ENCODE data around the gene MAGEA8. TPM values are rescaled to one million over a fixed set of nuclear protein-coding genes. Genes with fewer than 3 reads are reported as not detected.
"Not testable (repeated sequence)": the region's sequence is repeated elsewhere in the genome, so short reads cannot be mapped to it uniquely, and the experiment has no call there.

Gene MAGEA8
- total RNA-seq, 1 donor, result not detected

DNA sequence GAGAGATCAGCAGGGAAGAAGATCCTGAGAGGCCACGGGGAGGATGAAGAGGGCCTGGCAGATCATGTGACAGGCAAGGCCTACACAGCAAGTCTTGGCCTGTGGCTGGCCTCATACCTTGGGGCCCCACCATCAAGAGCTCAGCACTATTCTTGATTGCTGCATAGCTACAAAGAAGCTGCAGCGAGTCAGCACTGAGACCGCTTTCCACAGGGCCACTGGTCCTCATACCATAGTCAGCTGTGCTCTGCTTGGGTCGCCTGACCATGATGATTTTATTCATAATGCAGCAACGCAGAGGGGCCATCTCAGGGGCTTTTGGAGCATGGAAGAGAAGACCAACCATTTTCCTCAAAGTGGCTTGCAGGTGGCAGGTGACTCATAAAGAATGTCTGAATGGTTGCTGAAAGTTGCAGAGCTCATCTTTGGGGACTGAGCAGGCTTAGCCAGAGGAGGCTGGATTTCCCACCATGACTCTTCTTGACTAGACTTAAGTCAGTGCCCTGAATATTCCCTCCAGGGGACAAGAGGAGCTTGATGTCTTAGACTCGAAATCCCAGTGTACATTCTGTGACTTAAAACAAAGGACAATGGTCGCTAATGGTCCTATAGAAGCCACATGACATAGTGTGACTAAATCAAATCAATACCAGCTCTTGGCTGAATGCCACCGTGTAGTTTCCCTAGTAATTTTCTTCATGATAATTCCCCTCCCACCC is 46.4 kb downstream of the MAGEA8 start:
- H3K4me3 ChIP-seq (ENCODE audit: low read length); H3K27me3 ChIP-seq (ENCODE audit: insufficient read depth, low read length); H3K4me1 ChIP-seq (ENCODE audit: insufficient read depth, low read length); H3K9me3 ChIP-seq (ENCODE audit: low read depth, low read length): not testable (repeated sequence)

DNA sequence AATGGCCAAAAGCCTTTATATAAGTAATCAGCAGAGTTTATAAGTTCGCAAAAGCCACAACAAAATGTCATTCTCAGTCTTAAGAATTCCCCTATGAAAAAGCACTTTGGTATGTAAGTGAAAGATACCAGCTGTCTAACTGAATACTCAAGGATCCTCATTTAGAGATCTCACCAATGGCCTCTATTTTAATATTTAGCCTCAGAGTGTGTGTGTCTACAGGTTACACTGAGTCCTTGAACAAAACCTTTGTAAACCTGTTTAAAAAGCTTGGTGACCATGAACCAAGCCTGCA is 46.9 kb downstream of the MAGEA8 start:
- not testable (repeated sequence) for H3K4me1 ChIP-seq (ENCODE audit: insufficient read depth, low read length); H3K4me3 ChIP-seq (ENCODE audit: low read length); H3K27me3 ChIP-seq (ENCODE audit: insufficient read depth, low read length); H3K9me3 ChIP-seq (ENCODE audit: low read depth, low read length)

DNA sequence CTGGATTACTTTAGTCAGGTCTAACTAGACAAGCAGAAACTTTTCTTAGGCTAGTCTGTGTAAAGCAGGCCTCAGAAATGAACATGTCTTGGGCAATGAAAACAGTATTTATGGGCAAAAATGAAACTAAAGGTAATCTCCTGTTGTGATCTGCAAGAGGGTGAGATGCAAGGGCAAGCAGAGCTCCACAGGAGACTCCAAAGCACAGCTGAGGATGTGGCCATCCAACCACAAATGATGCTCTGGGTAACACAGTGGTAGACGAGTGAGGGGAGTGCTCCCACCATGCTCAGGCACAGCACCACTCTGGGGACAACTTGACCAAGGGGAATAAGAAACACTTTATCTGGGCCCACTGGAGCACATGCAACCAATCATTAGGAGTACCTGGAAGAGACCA is 47.7 kb downstream of the MAGEA8 start:
- not testable (repeated sequence) for H3K4me1 ChIP-seq (ENCODE audit: insufficient read depth, low read length); H3K27me3 ChIP-seq (ENCODE audit: insufficient read depth, low read length); H3K9me3 ChIP-seq (ENCODE audit: low read depth, low read length); H3K4me3 ChIP-seq (ENCODE audit: low read length)

DNA sequence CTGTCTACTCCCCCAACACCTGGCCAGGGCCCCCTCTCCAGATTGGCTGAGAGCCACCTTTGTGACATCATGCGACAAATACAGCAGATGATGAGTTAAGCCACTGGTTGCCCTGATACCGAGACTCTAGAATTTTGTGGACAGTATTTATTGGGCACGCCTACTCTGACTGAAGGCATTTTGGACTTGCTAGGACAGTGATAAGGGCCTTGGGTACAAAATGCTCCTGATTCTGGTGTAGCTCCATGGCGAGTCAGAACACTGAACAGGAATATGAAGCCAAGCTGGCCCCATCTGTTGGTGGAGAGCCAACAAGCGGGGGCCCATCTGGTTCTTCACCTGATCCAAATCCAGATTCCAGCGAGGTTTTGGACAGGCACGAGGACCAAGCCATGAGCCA is 48.4 kb downstream of the MAGEA8 start, which contains the start of gene HSFX4:
HSFX4 (plus strand) TSS at position 174 of the 400 bp plus-strand sequence; CDS start at position 246, 72 bp downstream.
- not testable (repeated sequence) for H3K9me3 ChIP-seq (ENCODE audit: low read depth, low read length); H3K4me3 ChIP-seq (ENCODE audit: low read length); H3K4me1 ChIP-seq (ENCODE audit: insufficient read depth, low read length); H3K27me3 ChIP-seq (ENCODE audit: insufficient read depth, low read length)

DNA sequence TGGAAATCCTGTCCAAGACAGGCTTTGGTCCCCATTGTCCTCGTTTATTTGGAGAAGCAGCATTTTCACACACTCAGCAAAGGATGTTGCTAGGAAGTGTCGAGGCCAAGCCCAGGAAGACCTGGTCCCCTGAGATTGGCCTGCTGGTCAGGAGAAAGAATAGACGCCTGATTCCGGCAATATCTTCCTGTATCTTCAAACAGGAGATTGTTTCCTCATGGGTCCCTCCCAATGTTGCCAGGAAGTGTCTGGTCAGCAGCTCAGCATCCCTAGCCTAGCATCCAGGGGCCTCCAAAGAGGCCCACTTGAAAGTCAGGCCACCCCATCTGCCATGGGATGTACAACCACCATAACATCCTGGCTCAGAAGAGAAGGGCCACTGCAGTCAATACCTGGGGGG is 50.4 kb downstream of the MAGEA8 start:
- not testable (repeated sequence) for H3K27me3 ChIP-seq (ENCODE audit: insufficient read depth, low read length); H3K9me3 ChIP-seq (ENCODE audit: low read depth, low read length); H3K4me3 ChIP-seq (ENCODE audit: low read length); H3K4me1 ChIP-seq (ENCODE audit: insufficient read depth, low read length)

DNA sequence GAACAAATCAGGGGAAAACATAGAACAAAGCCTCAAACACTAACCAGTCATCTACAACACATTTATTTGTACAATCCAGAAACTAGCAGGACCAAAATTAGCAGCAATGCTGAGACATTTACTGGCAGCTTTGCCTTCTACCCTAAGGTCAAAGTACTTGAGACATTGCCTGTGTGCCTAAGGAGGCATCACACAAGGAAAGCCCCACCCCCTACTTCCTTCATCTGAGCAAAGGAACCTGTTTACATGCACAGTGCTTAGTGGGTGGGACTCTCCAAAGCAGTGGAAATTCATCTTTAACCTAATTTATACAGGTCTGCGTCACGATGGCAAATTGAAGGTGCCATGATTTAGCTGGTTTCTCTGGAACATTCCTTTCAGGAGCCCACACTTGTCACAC is 51.2 kb downstream of the MAGEA8 start:
- H3K27me3 ChIP-seq (ENCODE audit: insufficient read depth, low read length); H3K9me3 ChIP-seq (ENCODE audit: low read depth, low read length); H3K4me3 ChIP-seq (ENCODE audit: low read length); H3K4me1 ChIP-seq (ENCODE audit: insufficient read depth, low read length): not testable (repeated sequence)

DNA sequence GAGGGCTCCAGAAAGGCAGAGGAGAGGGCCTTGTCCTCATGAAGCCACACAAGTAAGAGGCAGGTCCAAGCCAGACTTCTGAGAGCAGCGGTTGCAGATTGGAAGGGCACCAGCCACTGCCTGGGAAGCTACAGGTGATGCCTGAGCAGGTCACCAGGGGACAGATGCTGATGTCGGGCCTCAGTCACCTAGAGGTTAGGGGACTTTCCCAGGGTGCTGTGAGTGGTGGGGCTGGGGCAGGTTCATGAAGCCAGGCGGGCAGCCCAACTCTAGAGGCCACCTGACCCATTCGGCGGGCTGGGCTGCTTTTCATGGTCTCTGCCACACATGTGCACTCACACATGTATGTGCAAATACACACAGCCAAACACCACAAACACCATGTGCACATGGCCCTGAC is 52.0 kb downstream of the MAGEA8 start:
- not testable (repeated sequence) for H3K4me3 ChIP-seq (ENCODE audit: low read length); H3K4me1 ChIP-seq (ENCODE audit: insufficient read depth, low read length); H3K27me3 ChIP-seq (ENCODE audit: insufficient read depth, low read length); H3K9me3 ChIP-seq (ENCODE audit: low read depth, low read length)

DNA sequence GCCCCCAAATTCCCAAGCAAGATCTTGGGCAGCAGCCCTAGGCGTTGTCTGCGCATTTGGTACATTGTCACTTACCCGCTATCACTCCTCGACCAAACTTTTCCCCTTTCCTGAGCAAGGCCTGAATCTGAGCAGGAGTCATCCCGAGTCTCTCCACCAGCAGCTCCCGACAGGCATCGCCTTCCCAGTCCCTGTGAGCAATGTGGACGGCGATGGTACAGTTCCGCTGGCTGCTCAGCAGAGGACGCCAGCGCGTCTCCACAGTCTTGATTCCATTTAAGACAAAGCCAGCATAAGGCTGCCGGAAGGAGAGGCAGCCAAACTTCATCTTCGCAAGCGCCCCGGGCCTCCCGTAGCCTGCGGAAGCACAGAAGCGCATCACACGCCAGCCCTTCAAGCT is 52.6 kb downstream of the MAGEA8 start:
- not testable (repeated sequence) for H3K27me3 ChIP-seq (ENCODE audit: insufficient read depth, low read length); H3K9me3 ChIP-seq (ENCODE audit: low read depth, low read length); H3K4me3 ChIP-seq (ENCODE audit: low read length); H3K4me1 ChIP-seq (ENCODE audit: insufficient read depth, low read length)

Other genes with a start within 250 kb of the MAGEA8 start
- 5.5 TPM for gene TMEM185A, start 249.4 kb upstream of the MAGEA8 start, total RNA-seq
- gene MAGEA11, start 169.1 kb upstream of the MAGEA8 start, total RNA-seq, result not detected
- gene HSFX1, start 107.1 kb upstream of the MAGEA8 start, total RNA-seq, result not detected
- not detected for gene MAGEA9, start 99.3 kb upstream of the MAGEA8 start, total RNA-seq
- gene HSFX4, start 48.4 kb downstream of the MAGEA8 start, total RNA-seq, result not detected
- gene EOLA2, start 57.3 kb downstream of the MAGEA8 start, total RNA-seq, result 8.8 TPM

All from mononuclear cell (primary cell).